Dermis blood vessel endothelial cell (primary cell): ENCODE results near the gene SFTPB. TPM values are rescaled to one million over a fixed set of nuclear protein-coding genes. Genes with fewer than 3 reads are reported as not detected.
"Not testable (repeated sequence)": the region's sequence is repeated elsewhere in the genome, so short reads cannot be mapped to it uniquely, and the experiment has no call there.

ENCODE experiments used
- DNase-seq: peaks from one replicate; pipeline ENCODE4 v3.0.0; 2010
- total RNA-seq: library from RNA; depleted of rRNA; stranded (reverse); fragments of >200 nt; gene quantifications from 2 replicates; pipeline ENCODE4 v1.2.3, GENCODE V29; 2014

The SFTPB gene
- total RNA-seq, 1 donor from 2014 or later = not detected

- no peak for DNase-seq
Observed at GRCh38 chr2:85675427-85675826, 7.4 kb upstream of the SFTPB start.

- no peak for DNase-seq
Observed at GRCh38 chr2:85674417-85674816, 6.4 kb upstream of the SFTPB start.

- no peak for DNase-seq
Observed at GRCh38 chr2:85673716-85674375, 5.8 kb upstream of the SFTPB start.

- no peak for DNase-seq
Observed at GRCh38 chr2:85672456-85672855, 4.5 kb upstream of the SFTPB start.

GRCh38 chr2:85670416-85670815 lies 2.4 kb upstream of the SFTPB start:
- not testable (repeated sequence) for DNase-seq

- no peak for DNase-seq
Observed at GRCh38 chr2:85669549-85669948, 1.6 kb upstream of the SFTPB start.

DNA sequence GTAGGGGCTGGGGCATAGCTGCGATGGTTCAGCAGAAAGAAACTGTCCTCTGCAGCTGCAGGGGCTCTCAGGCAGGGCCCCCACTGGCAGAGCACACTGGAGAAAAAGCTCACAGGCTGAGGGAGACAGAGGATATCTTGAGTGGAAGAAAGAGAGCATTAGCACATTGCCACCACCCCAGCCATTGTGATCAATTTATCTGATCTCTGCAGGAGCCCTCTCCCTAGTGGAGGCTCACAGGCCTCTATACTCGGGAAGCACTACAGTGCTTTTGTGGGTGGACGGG lies 801 bp upstream of the SFTPB start:
- no peak for DNase-seq

DNA sequence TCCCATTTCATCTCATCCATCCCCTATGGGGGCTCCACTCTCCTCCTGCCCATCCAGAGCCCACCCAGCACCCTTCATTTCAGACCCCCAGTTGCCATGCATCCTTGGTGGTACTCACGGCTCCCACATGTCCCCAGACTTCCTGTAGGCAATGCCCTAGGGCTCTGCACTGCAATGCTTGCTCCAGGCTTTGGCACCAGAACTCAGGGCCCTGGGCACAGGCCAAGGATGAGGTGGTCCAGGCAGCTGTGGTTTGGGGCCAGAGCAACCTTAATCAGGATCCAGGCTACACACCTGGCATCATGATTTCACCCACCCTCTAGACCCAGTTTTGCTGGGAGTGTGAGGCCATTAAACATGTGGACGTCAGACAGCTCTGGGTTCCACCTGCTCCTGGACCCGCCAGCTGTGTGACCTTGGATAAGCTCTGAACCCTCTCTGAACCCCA lies 414 bp downstream of the SFTPB start:
- DNase-seq = no peak

DNA sequence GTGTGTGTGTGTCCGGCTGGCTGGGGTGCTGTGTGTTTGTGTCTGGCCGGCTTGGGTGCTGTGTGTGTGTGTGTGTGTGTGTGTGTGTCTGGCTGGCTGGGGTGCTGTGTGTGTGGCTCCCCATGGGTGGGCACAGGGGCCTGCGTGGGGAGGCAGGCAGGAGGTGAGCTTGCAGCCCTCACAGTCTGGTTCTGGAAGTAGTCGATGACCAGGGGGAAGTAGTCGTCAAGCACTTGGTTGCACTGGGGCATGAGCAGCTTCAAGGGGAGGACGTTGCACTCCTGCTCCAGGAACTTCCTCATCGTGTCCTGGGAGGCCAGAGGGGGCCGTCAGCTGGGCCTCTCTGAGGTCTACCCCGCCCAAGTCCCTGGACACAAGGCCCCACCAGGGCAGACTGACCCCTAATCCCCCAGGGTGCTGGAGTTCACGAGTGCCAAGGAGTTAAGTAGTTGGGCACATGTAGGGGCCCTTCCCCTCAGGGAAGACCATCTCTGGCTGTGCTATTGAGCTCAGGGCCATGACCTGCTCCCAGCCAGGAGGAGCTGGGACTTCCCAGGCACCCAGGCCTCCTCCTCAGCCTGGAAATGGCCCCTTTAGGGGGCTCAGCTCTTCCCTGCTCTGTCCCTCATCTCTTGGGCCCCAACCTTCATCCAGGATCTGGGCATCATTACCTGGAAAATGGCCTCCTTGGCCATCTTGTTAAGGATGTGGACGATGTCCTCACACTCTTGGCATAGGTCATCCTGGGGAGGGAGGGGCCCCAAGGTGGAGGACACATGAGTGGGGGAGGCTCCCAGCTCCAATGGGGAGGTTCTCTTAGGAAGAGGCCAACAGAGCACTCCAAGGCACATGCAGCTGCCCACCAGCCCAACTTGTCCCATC lies 1.3 kb downstream of the SFTPB start:
- no peak for DNase-seq

DNA sequence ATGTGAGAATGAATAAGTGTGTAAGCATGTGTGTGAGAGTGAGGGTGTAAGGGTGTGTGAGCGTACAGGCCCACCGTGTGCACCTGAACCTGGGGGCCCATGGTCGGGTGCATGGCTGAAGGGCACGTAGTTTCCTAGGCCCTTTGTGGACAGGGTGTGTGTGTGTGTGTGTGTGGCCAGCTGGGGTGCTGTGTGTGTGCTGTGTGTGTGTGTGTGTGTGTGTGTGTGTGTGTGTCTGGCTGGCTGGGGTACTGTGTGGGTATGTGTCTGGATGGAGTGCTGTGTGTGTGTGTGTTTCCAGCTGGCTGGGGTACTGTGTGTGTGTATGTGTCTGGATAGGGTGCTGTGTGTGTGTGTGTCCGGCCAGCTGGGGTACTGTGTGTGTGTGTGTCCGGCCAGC lies 2.0 kb downstream of the SFTPB start:
- DNase-seq = no peak

GRCh38 chr2:85665264-85665937 lies 2.6 kb downstream of the SFTPB start:
- no peak for DNase-seq

DNA sequence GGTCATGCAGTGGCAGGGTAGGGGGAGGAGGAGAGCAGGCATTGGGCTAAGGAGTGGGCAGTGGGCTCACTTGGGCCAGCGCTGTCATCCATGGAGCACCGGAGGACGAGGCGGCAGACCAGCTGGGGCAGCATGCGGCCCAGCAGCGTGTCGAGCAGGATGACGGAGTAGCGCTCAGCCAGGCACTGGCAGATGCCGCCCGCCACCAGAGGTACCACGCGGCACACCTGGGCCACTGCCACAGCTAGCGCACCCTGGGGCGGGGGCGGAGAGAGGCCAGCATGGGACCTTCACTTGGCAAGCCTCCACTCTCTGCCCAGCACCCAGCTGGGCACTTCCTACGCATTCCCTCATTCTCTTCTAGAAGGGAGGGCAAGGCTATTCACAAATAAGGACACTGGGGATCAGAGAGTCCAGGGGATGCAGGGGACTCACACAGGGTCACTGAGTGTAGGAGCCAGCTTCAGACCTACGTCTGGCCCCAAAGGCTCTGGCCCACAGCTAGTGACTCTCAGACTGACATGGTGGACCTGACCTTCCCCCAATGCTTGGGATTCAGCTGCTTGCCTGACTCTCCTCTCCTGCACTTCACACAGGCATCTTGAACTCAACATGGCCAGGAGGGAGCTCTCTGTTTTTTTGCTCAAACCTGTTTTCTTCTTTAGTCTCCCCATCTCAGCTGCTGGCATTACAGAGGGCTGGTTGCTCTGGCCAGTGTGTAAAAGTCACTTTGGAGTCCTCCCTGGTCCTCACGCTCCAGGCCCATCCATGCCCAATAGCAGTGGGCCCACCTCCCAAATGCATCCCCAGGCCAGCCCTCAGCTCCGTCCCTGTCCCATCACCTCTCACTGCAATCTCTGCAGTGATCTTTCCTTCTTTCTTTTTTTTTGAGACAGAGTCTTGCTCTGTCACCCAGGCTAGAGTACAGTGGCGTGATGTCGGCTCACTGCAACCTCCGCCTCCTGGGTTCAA lies 4.1 kb downstream of the SFTPB start:
- DNase-seq = no peak

- peak; percentile 94 for DNase-seq
Observed at GRCh38 chr2:85662899-85663593, 5.0 kb downstream of the SFTPB start.

DNA sequence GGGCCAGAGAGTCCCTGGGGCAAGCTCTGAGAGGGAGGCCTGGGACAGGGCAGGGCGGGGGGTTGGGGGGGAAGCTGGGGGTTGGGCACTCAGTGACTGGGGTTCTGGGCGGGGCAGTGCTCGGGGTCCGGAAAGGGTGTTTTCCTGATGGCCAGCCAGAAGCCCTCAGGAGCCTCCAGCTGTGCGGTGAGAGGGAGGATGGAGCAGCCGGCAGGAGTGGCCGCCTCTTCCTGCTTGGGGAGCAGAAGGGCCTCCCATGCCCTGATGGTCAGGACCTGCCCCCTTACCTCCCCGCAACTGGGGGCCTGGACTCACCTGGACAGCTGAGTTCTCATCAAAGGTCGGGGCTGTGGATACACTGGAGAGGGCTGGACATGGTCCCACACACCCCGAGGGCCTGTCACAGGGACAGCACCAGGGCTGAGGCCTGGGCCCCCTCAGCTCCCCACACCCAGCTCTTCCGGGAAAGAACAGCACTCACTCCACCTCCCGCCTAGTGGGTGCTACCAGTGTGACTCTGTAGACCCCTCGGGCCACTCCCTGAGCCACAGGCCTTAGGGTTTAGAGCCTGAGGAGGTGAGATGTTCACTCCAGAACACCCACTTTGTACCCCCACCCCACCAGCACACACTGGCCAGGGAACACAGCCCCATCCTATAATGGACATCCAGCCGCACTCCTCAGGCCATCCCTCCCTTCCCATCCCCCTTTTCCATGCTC lies 6.7 kb downstream of the SFTPB start:
- DNase-seq = peak; percentile 34

DNA sequence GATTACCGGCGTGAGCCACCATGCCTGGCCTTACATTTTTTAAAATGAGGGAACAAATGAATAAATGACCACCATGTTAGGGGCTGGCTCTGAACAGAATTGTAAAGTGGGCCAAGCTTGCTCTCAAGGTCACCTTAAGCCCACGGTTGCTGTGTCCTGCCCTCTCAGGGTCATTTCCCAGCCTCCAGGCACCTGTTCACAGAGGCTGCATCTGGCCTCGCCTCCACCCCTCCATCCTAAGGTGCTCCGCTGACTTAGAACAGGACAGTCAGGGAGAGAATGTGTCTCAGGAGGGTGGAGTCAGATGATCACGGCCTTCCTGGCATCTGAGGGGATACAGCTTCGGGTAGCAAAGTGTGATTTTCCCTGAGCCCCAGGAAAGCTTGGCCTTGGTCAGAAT lies 7.3 kb downstream of the SFTPB start:
- DNase-seq = no peak

DNA sequence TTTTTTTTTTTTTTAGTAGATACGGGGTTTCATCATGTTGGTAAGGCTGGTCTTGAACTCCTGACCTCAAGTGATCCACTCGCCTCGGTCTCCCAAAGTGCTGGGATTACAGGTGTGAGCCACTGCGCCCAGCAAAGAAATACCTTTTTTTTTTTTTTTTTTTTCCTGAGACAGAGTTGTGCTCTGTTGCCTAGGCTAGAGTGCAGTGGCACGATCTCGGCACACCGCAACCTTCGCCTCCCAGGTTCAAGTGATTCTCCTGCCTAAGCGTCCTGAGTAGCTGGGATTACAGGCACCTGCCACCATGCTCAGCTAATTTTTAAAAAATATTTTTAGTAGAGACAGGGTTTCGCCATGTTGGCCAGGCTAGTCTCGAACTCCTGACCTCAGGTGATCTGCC lies 7.7 kb downstream of the SFTPB start:
- DNase-seq = not testable (repeated sequence)

DNA sequence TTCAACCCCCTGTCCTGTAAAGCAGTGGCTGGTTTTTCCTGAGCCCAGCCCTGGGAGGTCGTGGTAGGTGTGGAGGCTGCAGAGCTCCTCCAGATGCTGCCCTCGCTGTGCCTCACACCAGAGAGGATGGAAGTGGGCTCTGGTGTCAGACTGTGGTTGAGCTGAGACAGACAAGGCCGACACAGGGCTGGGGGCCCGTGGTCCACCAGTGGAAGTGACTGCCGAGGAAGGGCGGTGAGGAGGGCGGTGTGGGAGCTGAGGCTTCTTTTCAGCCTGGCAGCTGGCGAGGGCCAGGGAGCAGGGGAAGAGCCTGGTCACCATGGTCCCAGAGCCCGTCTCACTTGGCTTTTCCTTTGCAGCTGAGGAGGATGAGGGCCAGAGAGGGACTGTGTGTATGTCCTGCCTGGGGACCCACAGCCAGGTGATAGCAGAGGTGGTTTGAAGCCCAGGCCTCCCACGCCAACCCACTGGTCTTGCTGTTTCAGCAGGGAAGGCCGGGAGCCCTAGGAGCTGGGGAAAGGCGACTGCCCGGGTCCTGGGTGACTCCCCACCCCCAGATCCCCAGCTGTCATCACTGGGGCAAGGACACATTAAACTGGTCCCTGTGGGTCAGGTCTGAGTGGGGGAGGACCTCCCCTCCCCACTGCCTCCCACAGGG lies 8.5 kb downstream of the SFTPB start:
- DNase-seq = no peak

- not testable (repeated sequence) for DNase-seq
Observed at GRCh38 chr2:85657399-85657798, 10.6 kb downstream of the SFTPB start.

- DNase-seq = no peak
Observed at GRCh38 chr2:85656468-85656867, 11.5 kb downstream of the SFTPB start.

DNA sequence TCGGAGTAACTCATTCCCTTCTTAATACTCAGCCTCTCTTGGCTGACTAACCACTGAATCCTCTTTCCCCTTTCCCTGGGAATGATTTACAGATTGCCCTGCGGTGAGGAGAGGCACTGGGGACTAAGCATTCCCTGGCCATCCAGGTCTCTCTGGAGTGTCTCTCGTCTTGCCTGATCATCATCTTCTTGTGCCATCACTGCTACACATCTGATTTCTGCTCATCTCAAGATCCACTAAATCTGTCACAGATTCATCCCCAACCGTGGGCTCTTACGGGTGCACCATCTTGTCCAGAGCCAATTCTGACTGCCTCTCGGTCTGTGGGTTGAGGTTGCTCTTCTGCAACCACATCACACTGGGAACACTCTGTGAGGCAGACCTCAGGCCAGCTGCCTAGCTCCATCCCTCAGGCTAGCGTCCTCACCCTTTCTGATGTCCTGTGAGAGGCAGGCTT lies 12.0 kb downstream of the SFTPB start:
- DNase-seq = no peak

GRCh38 chr2:85653996-85654395 lies 14.0 kb downstream of the SFTPB start:
- no peak for DNase-seq
